Smooth muscle cell (in vitro differentiated cells): ENCODE data around the gene KRTAP12-3. TPM values are rescaled to one million over a fixed set of nuclear protein-coding genes. Genes with fewer than 3 reads are reported as not detected.

Source experiments
- DNase-seq: peaks from one replicate; lab custom pipeline; 2025; ENCODE audit not compliant: unreplicated experiment; lab: John Stamatoyannopoulos, UW
- H2AFZ ChIP-seq: fragments of 200-600 bp; sonication (generic); 2 replicates; pipeline ENCODE4 v1.6.0; 2016; ENCODE audit warnings: antibody characterized with exemption, low read depth, mild to moderate bottlenecking
- H3F3A ChIP-seq: fragments of 200-600 bp; sonication (generic); 2 replicates; pipeline ENCODE4 v1.6.0; 2017; ENCODE audit warnings: antibody characterized with exemption, low read depth
- H3K27ac ChIP-seq: fragments of 200-600 bp; sonication (generic); 2 replicates; pipeline ENCODE4 v1.5.1; 2016; ENCODE audit warnings: low read depth, mild to moderate bottlenecking
- H3K27me3 ChIP-seq: fragments of 200-600 bp; sonication (generic); 2 replicates; pipeline ENCODE4 v1.6.1; 2016; ENCODE audit warnings: low read depth, mild to moderate bottlenecking
- H3K36me3 ChIP-seq: fragments of 200-600 bp; sonication (generic); 2 replicates; pipeline ENCODE4 v1.5.1; 2016; ENCODE audit warnings: low read depth
- H3K4me1 ChIP-seq: fragments of 200-600 bp; sonication (generic); 2 replicates; pipeline ENCODE4 v1.5.1; 2016; ENCODE audit warnings: low read depth
- H3K4me2 ChIP-seq: fragments of 200-600 bp; sonication (generic); 2 replicates; pipeline ENCODE4 v1.6.0; 2016; ENCODE audit warnings: mild to moderate bottlenecking
- H3K4me3 ChIP-seq: fragments of 200-600 bp; sonication (generic); 2 replicates; pipeline ENCODE4 v1.5.1; 2016; ENCODE audit warnings: mild to moderate bottlenecking
- H3K79me2 ChIP-seq: fragments of 200-600 bp; sonication (generic); 2 replicates; pipeline ENCODE4 v1.6.0; 2016; ENCODE audit warnings: low read depth, mild to moderate bottlenecking
- H3K9ac ChIP-seq: fragments of 200-600 bp; sonication (generic); 2 replicates; pipeline ENCODE4 v1.6.0; 2016; ENCODE audit warnings: low read depth
- H3K9me3 ChIP-seq: fragments of 200-600 bp; sonication (generic); replicated peaks from 2 replicates; pipeline ENCODE4 v1.5.1; 2016; ENCODE audit warnings: low read depth
- H4K20me1 ChIP-seq: fragments of 200-600 bp; sonication (generic); 2 replicates; pipeline ENCODE4 v1.6.0; 2016; ENCODE audit warnings: low read depth
- WGBS: methylation state at CpG from one replicate; pipeline ENCODE4 v1.1.7; 2016; ENCODE audit warnings: low lambda C conversion rate; 5-methylcytosine and 5-hydroxymethylcytosine counted together
- polyA plus RNA-seq: library from polyadenylated mRNA; unstranded; fragments of >200 nt; fragmentation: Nextera tagmentation; extraction: Ambion mirVana; gene quantifications from 2 replicates; pipeline ENCODE4 v1.2.1, GENCODE V29; 2016
- total RNA-seq: library from RNA; depleted of rRNA; stranded (reverse); fragments of >200 nt; gene quantifications from 2 replicates; pipeline ENCODE4 v1.2.3, GENCODE V29; 2014
- TF ChIP-seq, protein P1 (sequence below): fragments of 200-600 bp; sonication (generic); IDR thresholded peaks from 2 replicates; pipeline ENCODE4 v1.5.1; 2017; ENCODE audit warnings: borderline replicate concordance, mild to moderate bottlenecking, antibody characterized with exemption; ENCODE audit not compliant: insufficient read depth, poor library complexity, severe bottlenecking

The KRTAP12-3 gene
- total and polyA plus RNA-seq, 2 experiments from 2014 or later, result not detected

DNA sequence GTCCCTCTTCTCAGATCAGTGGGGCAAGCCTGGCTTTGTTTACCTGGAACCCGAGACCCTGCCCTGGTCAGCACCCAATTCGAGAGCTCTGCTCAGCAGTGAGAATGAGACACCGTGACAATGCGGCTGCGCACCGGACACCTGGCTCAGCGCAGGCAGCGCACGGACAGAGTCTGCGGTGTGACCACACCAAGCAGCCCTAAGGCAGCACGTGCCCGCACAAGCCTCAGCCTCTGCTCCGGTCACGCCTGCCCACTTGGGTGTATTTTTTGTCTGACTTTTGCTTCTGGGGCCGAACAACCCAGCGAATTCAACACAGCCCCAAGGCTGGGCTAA is 41.2 kb upstream of the KRTAP12-3 start:
- H3F3A ChIP-seq, result no peaks in the 10 kb centered on the region
- WGBS, result 81% methylated on average over 16 of the region's 16 CpGs
- DNase-seq, result no peak
- H3K4me3 ChIP-seq, result no peak overlapping the region
- TF ChIP-seq, protein P1, sequence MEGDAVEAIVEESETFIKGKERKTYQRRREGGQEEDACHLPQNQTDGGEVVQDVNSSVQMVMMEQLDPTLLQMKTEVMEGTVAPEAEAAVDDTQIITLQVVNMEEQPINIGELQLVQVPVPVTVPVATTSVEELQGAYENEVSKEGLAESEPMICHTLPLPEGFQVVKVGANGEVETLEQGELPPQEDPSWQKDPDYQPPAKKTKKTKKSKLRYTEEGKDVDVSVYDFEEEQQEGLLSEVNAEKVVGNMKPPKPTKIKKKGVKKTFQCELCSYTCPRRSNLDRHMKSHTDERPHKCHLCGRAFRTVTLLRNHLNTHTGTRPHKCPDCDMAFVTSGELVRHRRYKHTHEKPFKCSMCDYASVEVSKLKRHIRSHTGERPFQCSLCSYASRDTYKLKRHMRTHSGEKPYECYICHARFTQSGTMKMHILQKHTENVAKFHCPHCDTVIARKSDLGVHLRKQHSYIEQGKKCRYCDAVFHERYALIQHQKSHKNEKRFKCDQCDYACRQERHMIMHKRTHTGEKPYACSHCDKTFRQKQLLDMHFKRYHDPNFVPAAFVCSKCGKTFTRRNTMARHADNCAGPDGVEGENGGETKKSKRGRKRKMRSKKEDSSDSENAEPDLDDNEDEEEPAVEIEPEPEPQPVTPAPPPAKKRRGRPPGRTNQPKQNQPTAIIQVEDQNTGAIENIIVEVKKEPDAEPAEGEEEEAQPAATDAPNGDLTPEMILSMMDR, result no peak
- no peaks in the 10 kb centered on the region for H3K4me1 ChIP-seq
- H3K36me3 ChIP-seq, result no peaks in the 10 kb centered on the region
- H4K20me1 ChIP-seq, result no peaks in the 10 kb centered on the region
- H3K27me3 ChIP-seq, result no peaks in the 10 kb centered on the region
- H3K27ac ChIP-seq, result no peak overlapping the region
- H3K4me2 ChIP-seq, result no peak overlapping the region
- no peak overlapping the region for H3K9ac ChIP-seq
- peaks cover 2% of the 10 kb centered on the region for H3K9me3 ChIP-seq
- H2AFZ ChIP-seq, result no peak overlapping the region
- H3K79me2 ChIP-seq, result no peaks in the 10 kb centered on the region

- Histone ChIP-seq H3K79me2 (no peaks in the 10 kb centered on the region), H3K4me2 (no peak overlapping the region), H3F3A (no peaks in the 10 kb centered on the region), H3K36me3 (no peaks in the 10 kb centered on the region), H2AFZ (no peak overlapping the region), H3K4me1 (no peaks in the 10 kb centered on the region), H3K9me3 (no peaks in the 10 kb centered on the region), H3K4me3 (no peak overlapping the region), H3K27me3 (no peaks in the 10 kb centered on the region), H4K20me1 (no peaks in the 10 kb centered on the region), H3K9ac (no peak overlapping the region), H3K27ac (no peak overlapping the region)
- DNase-seq, result no peak
- TF ChIP-seq, protein P1, result no peak
- WGBS, result 60% methylated on average over 8 of the region's 8 CpGs
Observed at GRCh38 chr21:44617071-44617501, 40.6 kb upstream of the KRTAP12-3 start.

DNA sequence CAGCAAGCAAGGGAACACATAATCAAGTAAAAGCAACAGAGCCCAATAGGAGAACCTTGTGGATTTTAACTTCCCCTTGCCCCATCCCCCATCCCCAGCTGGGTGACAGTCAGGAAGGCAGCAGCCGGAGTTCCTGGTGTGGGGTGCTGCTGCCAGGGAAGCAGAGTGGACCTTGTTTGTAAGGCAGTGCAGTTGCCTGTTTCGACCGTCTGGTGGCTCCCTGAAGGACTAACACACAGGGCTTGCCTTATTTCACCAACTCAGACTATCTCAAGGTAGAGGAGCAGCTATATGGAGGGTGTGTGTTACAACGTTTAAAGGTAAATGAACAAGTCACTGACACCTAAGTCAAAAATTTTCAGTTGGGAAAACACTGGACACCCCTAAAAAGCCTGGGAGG is 39.2 kb upstream of the KRTAP12-3 start:
- Histone ChIP-seq H3K4me1 (no peaks in the 10 kb centered on the region), H2AFZ (no peak overlapping the region), H3K27me3 (no peaks in the 10 kb centered on the region), H3K27ac (no peak overlapping the region), H3K9ac (no peak overlapping the region), H3F3A (no peaks in the 10 kb centered on the region), H3K79me2 (no peaks in the 10 kb centered on the region), H3K4me3 (no peak overlapping the region), H3K36me3 (no peaks in the 10 kb centered on the region), H3K9me3 (no peaks in the 10 kb centered on the region), H3K4me2 (no peak overlapping the region), H4K20me1 (no peaks in the 10 kb centered on the region)
- DNase-seq, result no peak
- TF ChIP-seq, protein P1, result no peak
- 62% methylated on average over 4 of the region's 4 CpGs for WGBS

DNA sequence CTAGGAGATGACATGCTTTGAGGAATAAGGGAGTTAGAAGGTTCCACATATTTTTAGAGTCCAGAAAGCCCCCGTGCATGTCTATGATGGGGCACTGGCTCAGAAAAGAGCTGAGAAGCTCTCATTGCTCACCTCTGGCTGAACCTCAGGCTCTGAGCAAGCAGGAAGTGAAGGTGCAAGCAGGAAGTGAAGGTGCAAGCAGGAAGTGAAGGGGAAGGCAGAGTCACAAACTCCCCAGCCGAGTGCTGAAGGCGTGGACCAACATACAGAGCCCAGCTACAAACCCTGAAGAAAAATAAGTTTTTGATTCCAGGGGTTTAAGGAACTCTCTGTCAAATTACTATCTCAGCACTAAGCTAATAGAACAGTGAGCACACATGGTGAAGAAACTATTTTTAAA is 38.8 kb upstream of the KRTAP12-3 start:
- Histone ChIP-seq H3K9ac (no peak overlapping the region), H3K27ac (no peak overlapping the region), H3K4me1 (no peaks in the 10 kb centered on the region), H4K20me1 (no peaks in the 10 kb centered on the region), H3K27me3 (no peaks in the 10 kb centered on the region), H3K9me3 (no peaks in the 10 kb centered on the region), H3K36me3 (no peaks in the 10 kb centered on the region), H3K79me2 (no peaks in the 10 kb centered on the region), H3K4me2 (no peak overlapping the region), H3K4me3 (no peak overlapping the region), H2AFZ (no peak overlapping the region), H3F3A (no peaks in the 10 kb centered on the region)
- no peak for DNase-seq
- 93% methylated on average over 3 of the region's 3 CpGs for WGBS
- TF ChIP-seq, protein P1, result no peak
